Transverse colon (tissue), 4 donors: ENCODE measurements around the gene ARFGAP3. TPM values are rescaled to one million over a fixed set of nuclear protein-coding genes. Genes with fewer than 3 reads are reported as not detected.
A peak's percentile ranks its signal among the peaks of the same experiment; 100 is the strongest.

ENCODE experiments used
- DNase-seq: peaks from one replicate; pipeline ENCODE4 v3.0.0-alpha.2; 2019
- H3K27ac ChIP-seq, 4 donors: fragments of 200-600 bp; sonication (generic); 2 replicates each; pipeline ENCODE4 v1.5.1; 2016 to 2018; ENCODE audit warnings: inconsistent platforms in 4 of 4
- H3K27me3 ChIP-seq: fragments of 200-600 bp; sonication (generic); 2 replicates; pipeline ENCODE4 v1.5.1; 2017; ENCODE audit warnings: inconsistent platforms
- H3K36me3 ChIP-seq, 4 donors: fragments of 200-600 bp; sonication (generic); 2 replicates each; pipeline ENCODE4 v1.5.1; 2017 to 2019; ENCODE audit warnings: inconsistent platforms in 4 of 4
- H3K4me1 ChIP-seq, 4 donors: fragments of 200-600 bp; sonication (generic); 2 replicates each; pipeline ENCODE4 v1.5.1; 2017 to 2020; ENCODE audit warnings: inconsistent platforms in 4 of 4
- H3K4me3 ChIP-seq, 4 donors: fragments of 200-600 bp; sonication (generic); 1 replicate in 1 of 4; 2 replicates in 3 of 4; pipeline versions ENCODE4 v1.5.1 to v1.6.1; 2017 to 2019; ENCODE audit warnings: inconsistent platforms in 4 of 4
- H3K9me3 ChIP-seq, 2 donors: fragments of 200-600 bp; sonication (generic); 2 replicates each; pipeline ENCODE4 v1.5.1; 2017 to 2019; ENCODE audit warnings: inconsistent platforms in 2 of 2
- EP300 ChIP-seq: sonication (generic); formaldehyde crosslinking; IDR thresholded peaks from one replicate; pipeline ENCODE4 v1.6.1; 2017; ENCODE audit warnings: antibody characterized with exemption, low read depth
- POLR2A ChIP-seq: fragments of 450-650 bp; IDR thresholded peaks from one replicate; pipeline ENCODE4 v1.6.1; 2016; ENCODE audit warnings: antibody characterized with exemption, mild to moderate bottlenecking, moderate library complexity
- POLR2AphosphoS5 ChIP-seq, 3 donors: sonication (generic); formaldehyde crosslinking; IDR thresholded peaks; one replicate each; pipeline ENCODE4 v1.6.1; 2016; ENCODE audit warnings: antibody characterized with exemption in 3 of 3
- WGBS, 2 donors: methylation state at CpG; one replicate each; pipeline ENCODE4 v1.1.5; 2018; ENCODE audit warnings: low coverage in 1 of 2; 5-methylcytosine and 5-hydroxymethylcytosine counted together
- in situ Hi-C, 4 donors: fragments of 200-750 bp; cut with MboI; loops; one replicate each; pipeline versions ENCODE4 v1.15.0 to v1.15.1; 2017; ENCODE audit warnings: low sequenced_read_pairs in 3 of 4, low pct_ligation_motif_present in 1 of 4, low pct_unique_long_range_greater_than_20kb in 1 of 4
- intact Hi-C: fragments of 100-400 bp; cut with DNase I; formaldehyde crosslinking; loops from one replicate; pipeline ENCODE4 v1.15.1; 2023; ENCODE audit warnings: low total_unique reads
- total RNA-seq, 4 donors: library from RNA; depleted of rRNA; stranded (reverse); fragments of >200 nt; gene quantifications; one replicate each; pipeline ENCODE4 v1.1.0, GENCODE V29; 2016
- TF ChIP-seq, protein P1 (sequence below), 5 experiments: fragments of 200-600 bp in 3 of 5; fragments of 450-650 bp in 2 of 5; sonication (generic) in 3 of 5; IDR thresholded peaks; 1 replicate in 2 of 5; 2 replicates in 3 of 5; pipeline ENCODE4 v1.5.1; 2016 to 2017; ENCODE audit warnings: antibody characterized with exemption in 5 of 5, inconsistent platforms in 3 of 5, mild to moderate bottlenecking in 2 of 5, moderate library complexity in 1 of 5

ARFGAP3 gene, protein sequence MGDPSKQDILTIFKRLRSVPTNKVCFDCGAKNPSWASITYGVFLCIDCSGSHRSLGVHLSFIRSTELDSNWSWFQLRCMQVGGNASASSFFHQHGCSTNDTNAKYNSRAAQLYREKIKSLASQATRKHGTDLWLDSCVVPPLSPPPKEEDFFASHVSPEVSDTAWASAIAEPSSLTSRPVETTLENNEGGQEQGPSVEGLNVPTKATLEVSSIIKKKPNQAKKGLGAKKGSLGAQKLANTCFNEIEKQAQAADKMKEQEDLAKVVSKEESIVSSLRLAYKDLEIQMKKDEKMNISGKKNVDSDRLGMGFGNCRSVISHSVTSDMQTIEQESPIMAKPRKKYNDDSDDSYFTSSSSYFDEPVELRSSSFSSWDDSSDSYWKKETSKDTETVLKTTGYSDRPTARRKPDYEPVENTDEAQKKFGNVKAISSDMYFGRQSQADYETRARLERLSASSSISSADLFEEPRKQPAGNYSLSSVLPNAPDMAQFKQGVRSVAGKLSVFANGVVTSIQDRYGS
- total RNA-seq: 10 to 100 TPM; 24.3 to 43.5 (median 33.3) TPM

DNA sequence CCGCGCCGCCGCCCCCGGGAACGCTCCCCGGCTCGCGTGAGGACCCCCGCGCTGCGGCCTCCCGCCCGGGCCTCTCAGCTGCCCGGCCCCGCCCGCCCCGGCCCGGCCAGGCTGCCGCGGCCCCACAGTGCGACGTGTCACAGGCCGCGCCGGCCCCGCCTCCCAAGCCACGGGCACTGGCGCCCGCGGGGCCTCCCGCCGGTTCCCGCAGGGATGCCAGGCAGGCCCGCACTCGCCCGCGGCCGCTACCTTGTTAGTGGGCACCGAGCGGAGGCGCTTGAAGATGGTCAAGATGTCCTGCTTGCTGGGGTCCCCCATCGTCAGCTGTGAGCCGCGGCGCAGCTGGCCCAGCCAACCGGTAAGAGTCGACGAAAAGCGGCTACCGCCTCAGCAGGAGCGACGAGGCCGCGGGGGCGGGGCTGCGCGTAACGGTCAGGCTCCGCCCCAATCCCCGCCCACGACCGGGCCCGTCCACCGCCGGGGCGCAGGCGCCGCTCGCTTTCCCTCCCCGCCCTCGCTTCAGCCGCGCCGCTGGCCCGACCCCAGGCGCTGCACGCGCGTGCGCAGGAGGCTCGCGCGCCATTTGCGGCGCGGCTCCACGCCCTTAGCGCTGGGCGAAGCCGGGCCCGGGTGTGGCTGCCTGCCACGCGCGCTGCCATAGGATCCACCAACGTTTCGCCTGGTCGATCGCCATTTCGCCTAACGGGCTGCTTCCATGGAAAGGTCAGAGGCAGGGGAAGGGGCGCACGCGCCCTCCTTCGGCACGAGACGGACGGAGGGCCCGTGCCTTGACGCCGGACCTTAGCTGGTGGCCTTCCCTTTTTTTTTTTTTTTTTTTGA lies at the start of gene ARFGAP3:
Gene ARFGAP3, minus strand, starts transcription at position 409 of the 840 bp plus-strand sequence. Its CDS starts 91 bp downstream, at position 318.
- peak; percentile 96 for DNase-seq
- WGBS, 2 donors: 21% methylated on average over 44 of the region's 111 CpGs; no CpG with 5 or more reads in 1 of the 2 donors
- intact Hi-C loops: no loop called here
- in situ Hi-C loops: loop anchor here in 1 of 4 donors (25.0 kb wide), 2 partner anchors 180 to 195 kb away; no protein-coding TSS in a partner anchor
- H3K27me3 ChIP-seq: no peaks in the 10 kb centered on the region
- H3K36me3 ChIP-seq: no peaks in the 10 kb centered on the region
- TF ChIP-seq POLR2A (peak; percentile 81), EP300 (no peak), POLR2AphosphoS5 (IDR thresholded peaks at IDR 0.05) (peak; percentile 91 to 94 (median 94))
- H3K4me3 ChIP-seq: peak within 1 kb of the TSS; percentile 35 to 87 (median 85)
- no peaks in the 10 kb centered on the region for H3K9me3 ChIP-seq
- H3K4me1 ChIP-seq: peaks cover 7 to 25% (median 20%) of the 10 kb centered on the region in 4 donors
- peak within 1 kb of the TSS; percentile 94 to 98 (median 97) for H3K27ac ChIP-seq

DNA sequence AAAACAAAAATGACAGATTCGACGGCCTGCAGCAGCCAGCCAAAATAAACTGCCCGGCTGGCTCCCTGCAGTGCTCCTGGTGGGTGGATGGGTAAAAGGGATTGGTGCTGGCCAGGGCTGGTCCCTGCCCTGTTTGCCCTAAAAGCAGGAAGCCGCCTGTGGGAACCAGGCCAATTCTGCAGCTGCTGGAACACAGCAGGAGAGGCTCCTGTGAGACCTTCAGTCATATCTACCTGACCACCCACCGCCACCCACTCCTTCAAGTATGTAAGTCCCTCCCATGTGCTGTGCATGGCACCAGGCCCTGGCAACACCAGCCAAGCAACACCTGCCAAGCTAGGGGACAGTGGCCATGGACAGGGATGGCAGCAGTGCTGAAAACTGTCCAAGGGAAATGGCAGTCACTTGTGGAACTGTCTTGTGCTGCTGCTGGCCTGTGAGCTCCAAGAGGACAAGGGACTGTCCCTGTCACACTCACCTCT lies 48.7 kb upstream of the ARFGAP3 start:
- H3K36me3 ChIP-seq: no peaks in the 10 kb centered on the region
- 50% methylated on average over 5 of the region's 5 CpGs; no CpG with 5 or more reads in 1 of the 2 donors for WGBS, 2 donors

DNA sequence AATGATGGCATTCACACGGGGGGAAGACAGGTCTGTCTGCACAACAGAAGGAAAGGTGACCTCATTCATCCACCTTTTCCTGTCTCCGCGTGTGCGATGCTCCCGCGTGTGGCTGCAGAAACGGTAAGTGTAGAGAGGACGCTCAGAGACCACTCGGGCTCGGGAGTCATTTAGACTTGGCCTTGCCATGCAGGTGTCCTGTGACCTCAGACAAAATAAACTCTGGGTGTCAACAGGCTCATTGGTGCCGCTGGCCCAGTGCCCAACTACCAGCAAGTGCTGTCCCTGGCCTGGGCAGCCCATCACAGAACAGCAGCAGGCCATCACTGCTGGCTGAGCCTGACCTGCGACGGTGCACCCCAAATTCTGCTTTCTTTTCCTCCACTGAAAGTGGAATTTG lies 48.1 kb upstream of the ARFGAP3 start:
- no peaks in the 10 kb centered on the region for H3K27me3 ChIP-seq
- H3K4me1 ChIP-seq: peaks cover 25 to 47% (median 36%) of the 10 kb centered on the region in 4 donors

More for the DNA sequence above, 48.7 kb upstream of the ARFGAP3 start:
- DNase-seq: peak; percentile 41
- Histone ChIP-seq H3K27me3 (no peaks in the 10 kb centered on the region), H3K27ac (peak overlapping the region; percentile 52 to 74 (median 62)), H3K4me3 (no peak overlapping the region), H3K4me1 (peaks cover 25 to 47% (median 36%) of the 10 kb centered on the region in 4 donors), H3K9me3 (no peaks in the 10 kb centered on the region)
- TF ChIP-seq POLR2A (no peak), EP300 (no peak), POLR2AphosphoS5 (IDR thresholded peaks at IDR 0.05) (no peak)
- TF ChIP-seq, protein P1, sequence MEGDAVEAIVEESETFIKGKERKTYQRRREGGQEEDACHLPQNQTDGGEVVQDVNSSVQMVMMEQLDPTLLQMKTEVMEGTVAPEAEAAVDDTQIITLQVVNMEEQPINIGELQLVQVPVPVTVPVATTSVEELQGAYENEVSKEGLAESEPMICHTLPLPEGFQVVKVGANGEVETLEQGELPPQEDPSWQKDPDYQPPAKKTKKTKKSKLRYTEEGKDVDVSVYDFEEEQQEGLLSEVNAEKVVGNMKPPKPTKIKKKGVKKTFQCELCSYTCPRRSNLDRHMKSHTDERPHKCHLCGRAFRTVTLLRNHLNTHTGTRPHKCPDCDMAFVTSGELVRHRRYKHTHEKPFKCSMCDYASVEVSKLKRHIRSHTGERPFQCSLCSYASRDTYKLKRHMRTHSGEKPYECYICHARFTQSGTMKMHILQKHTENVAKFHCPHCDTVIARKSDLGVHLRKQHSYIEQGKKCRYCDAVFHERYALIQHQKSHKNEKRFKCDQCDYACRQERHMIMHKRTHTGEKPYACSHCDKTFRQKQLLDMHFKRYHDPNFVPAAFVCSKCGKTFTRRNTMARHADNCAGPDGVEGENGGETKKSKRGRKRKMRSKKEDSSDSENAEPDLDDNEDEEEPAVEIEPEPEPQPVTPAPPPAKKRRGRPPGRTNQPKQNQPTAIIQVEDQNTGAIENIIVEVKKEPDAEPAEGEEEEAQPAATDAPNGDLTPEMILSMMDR (IDR thresholded peaks at IDR 0.05): no peak
- in situ Hi-C loops: no loop called here
- intact Hi-C loops: no loop called here

DNA sequence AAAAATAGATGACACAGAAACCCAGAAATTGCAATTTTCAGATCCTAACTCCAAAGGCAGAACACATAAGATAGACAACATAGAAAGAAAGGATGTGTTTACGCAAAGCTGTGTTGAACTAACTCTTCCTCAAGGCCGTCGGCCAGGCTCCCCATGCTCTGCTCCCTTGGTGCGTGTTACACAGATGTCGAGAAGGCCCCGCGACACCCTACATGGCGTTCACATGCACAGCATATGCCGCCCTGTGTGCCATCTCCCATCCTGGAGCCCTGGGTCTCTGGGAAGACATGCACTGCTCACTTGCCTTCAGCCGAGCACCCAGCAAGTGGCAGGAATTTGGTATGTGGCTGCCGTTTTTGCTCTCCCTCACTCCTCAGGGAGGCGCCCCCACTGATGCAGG lies 47.0 kb upstream of the ARFGAP3 start:
- intact Hi-C loops (no loop called here), in situ Hi-C loops (no loop called here)
- H3K9me3 ChIP-seq: no peaks in the 10 kb centered on the region
- no peak for DNase-seq
- no peak for TF ChIP-seq POLR2AphosphoS5 (IDR thresholded peaks at IDR 0.05)
- no peak for TF ChIP-seq EP300
- no peak for TF ChIP-seq POLR2A
- TF ChIP-seq, protein P1 (IDR thresholded peaks at IDR 0.05): no peak
- WGBS, 2 donors: 83 to 91% methylated on average over 1 to 12 of the region's 12 CpGs
- H3K27me3 ChIP-seq: no peaks in the 10 kb centered on the region
- H3K4me3 ChIP-seq: no peak overlapping the region
- H3K36me3 ChIP-seq: no peaks in the 10 kb centered on the region
- peak overlapping the region in 2 of 4 donors; percentile 44 to 51 for H3K27ac ChIP-seq
- peaks cover 25 to 47% (median 36%) of the 10 kb centered on the region in 4 donors for H3K4me1 ChIP-seq

More for the DNA sequence above, 48.1 kb upstream of the ARFGAP3 start:
- WGBS, 2 donors: 20 to 75% methylated on average over 2 to 13 of the region's 13 CpGs
- H3K36me3 ChIP-seq: no peaks in the 10 kb centered on the region
- intact Hi-C loops (no loop called here), in situ Hi-C loops (no loop called here)
- TF ChIP-seq EP300 (no peak), POLR2A (no peak), POLR2AphosphoS5 (IDR thresholded peaks at IDR 0.05) (no peak)
- TF ChIP-seq, protein P1 (IDR thresholded peaks at IDR 0.05): no peak
- DNase-seq: no peak
- no peak overlapping the region for H3K4me3 ChIP-seq
- H3K9me3 ChIP-seq: no peaks in the 10 kb centered on the region
- H3K27ac ChIP-seq: peak overlapping the region in 3 of 4 donors; percentile 59 to 74 (median 66)
